GM21619 (cell line): ENCODE data around the gene PLCD4.
A peak's percentile ranks its signal among the peaks of the same experiment; 100 is the strongest.

ENCODE experiments used
- ATAC-seq: cut with Tn5 transposase; IDR thresholded peaks from one replicate; pipeline ENCODE4 v1.9.1; 2021; ENCODE audit not compliant: unreplicated experiment

Gene PLCD4

GRCh38 chr2:218607436-218608115 lies at the start of gene PLCD4:
Gene PLCD4, plus strand, starts transcription at chr2:218607899. Its CDS starts 7,841 bp downstream, at chr2:218615740.
- no peak for ATAC-seq

GRCh38 chr2:218557941-218558340 lies 49.8 kb upstream of the PLCD4 start:
- ATAC-seq: no peak

- no peak for ATAC-seq
Observed at GRCh38 chr2:218558986-218559385, 48.7 kb upstream of the PLCD4 start.

GRCh38 chr2:218564056-218564455 lies 43.6 kb upstream of the PLCD4 start:
- ATAC-seq: no peak

- ATAC-seq: no peak
Observed at GRCh38 chr2:218566296-218566695, 41.4 kb upstream of the PLCD4 start.

- peak; percentile 36 for ATAC-seq
Observed at GRCh38 chr2:218567797-218568189, 39.9 kb upstream of the PLCD4 start.

- peak; percentile 72 for ATAC-seq
Observed at GRCh38 chr2:218568190-218569037, 39.3 kb upstream of the PLCD4 start, which contains the start of the genes CNOT9 and USP37. Gene CNOT9, plus strand, starts transcription at chr2:218568839. Its CDS starts 116 bp downstream, at chr2:218568955. Gene USP37, minus strand, starts transcription at chr2:218568351. Its CDS starts 9,698 bp downstream, at chr2:218558653.

- peak; percentile 37 for ATAC-seq
Observed at GRCh38 chr2:218569038-218569431, 38.7 kb upstream of the PLCD4 start.

GRCh38 chr2:218569661-218570500 lies 37.8 kb upstream of the PLCD4 start:
- no peak for ATAC-seq

- no peak for ATAC-seq
Observed at GRCh38 chr2:218570850-218571249, 36.8 kb upstream of the PLCD4 start.

- no peak for ATAC-seq
Observed at GRCh38 chr2:218576854-218577253, 30.8 kb upstream of the PLCD4 start.

- no peak for ATAC-seq
Observed at GRCh38 chr2:218577482-218578220, 30.0 kb upstream of the PLCD4 start.

GRCh38 chr2:218578272-218578877 lies 29.3 kb upstream of the PLCD4 start:
- no peak for ATAC-seq

- peak; percentile 70 for ATAC-seq
Observed at GRCh38 chr2:218582076-218582475, 25.6 kb upstream of the PLCD4 start.

- ATAC-seq: no peak
Observed at GRCh38 chr2:218583983-218584850, 23.5 kb upstream of the PLCD4 start.

GRCh38 chr2:218585541-218585940 lies 22.2 kb upstream of the PLCD4 start:
- ATAC-seq: no peak

GRCh38 chr2:218605432-218605831 lies 2.3 kb upstream of the PLCD4 start:
- no peak for ATAC-seq

GRCh38 chr2:218615868-218616315 lies 8.2 kb downstream of the PLCD4 start:
- ATAC-seq: no peak
